HT1080 (cell line): ENCODE results near the gene MMGT1. TPM values are rescaled to one million over a fixed set of nuclear protein-coding genes. Genes with fewer than 3 reads are reported as not detected.
A peak's percentile ranks its signal among the peaks of the same experiment; 100 is the strongest.

Experiments used
- DNase-seq: peaks from one replicate; pipeline ENCODE4 v3.0.0-alpha.2; 2015; ENCODE audit warnings: low read depth
- polyA plus RNA-seq, 2 experiments: library from polyadenylated mRNA; depleted of rRNA; stranded (reverse); fragments of >200 nt; gene quantifications; 2 replicates each; pipeline ENCODE4 v1.2.3, GENCODE V29; 2015
- total RNA-seq: library from RNA; depleted of rRNA; stranded (reverse); fragments of >200 nt; shearing (Covaris generic); gene quantifications from 2 replicates; pipeline ENCODE4 v1.2.3, GENCODE V29; 2014; rRNA removed

The MMGT1 gene
- total RNA-seq, result 11.5 and 16.4 TPM in 2 replicates
- 20.2 and 25.5 TPM in 2 replicates for polyA plus RNA-seq (2015; cell fraction: cytosol; rRNA removed)
- 11.3 and 13.3 TPM in 2 replicates for polyA plus RNA-seq (2015; cell fraction: nucleus; rRNA removed)

DNA sequence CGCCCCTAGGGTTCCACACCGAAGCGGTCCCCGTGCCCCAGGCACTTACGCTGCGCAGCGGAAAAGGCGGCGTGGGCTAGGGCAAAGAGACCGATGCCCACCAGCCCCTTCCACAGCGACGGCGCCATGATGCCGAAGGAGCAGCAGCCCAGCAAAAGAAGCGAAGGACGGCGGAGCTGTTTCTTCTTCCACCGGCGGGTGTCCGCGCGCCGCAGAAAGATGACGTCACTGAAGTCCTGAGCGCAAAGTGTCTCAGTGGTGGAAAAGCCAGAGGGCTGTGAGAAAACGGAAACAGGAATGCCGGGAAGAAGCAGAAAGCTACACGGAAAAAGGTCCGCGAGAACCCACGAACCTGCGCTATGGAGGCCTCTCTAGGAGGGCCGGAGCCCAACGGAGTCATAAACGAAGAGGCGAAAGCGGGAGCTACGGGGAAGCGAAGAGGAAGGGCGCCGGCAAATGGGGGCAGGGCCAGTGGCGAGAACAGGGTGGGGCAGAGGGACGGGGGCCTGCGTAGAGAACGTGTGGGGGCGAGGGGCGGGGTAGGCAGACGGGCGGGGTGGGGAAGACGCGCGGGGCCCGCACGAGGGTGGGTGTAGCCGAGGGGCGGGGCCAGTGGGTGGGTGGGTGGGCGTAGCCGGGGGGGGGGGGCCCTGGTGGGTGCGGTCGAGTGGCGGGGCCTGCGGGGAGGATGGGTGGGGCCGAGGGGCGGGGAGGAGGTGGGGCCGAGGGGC, at the start of gene MMGT1:
Gene MMGT1 (minus strand): TSS at position 441 of the 731 bp plus-strand sequence. CDS start 313 bp downstream, at position 128.
- DNase-seq, result peak; percentile 76

DNA sequence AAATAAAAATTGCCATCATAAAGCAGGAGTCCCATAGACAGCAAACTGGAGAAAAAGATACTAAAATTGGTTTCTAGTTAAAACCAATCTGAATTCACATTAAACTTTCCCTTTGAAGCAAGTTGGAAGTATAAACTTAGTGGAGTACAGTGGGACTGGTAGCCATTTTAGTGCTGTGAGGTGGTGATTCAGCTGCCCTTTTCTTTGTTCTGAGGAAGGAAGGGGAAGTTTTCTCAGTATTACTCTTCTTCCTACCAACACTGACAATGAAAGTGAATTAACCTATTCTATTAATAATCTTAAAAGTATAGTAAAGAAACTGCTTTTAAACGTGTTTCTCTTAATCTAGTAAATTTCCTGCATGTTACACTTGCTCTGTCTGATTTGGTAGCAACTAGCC, 48.1 kb upstream of the MMGT1 start:
- DNase-seq, result peak; percentile 1

DNA sequence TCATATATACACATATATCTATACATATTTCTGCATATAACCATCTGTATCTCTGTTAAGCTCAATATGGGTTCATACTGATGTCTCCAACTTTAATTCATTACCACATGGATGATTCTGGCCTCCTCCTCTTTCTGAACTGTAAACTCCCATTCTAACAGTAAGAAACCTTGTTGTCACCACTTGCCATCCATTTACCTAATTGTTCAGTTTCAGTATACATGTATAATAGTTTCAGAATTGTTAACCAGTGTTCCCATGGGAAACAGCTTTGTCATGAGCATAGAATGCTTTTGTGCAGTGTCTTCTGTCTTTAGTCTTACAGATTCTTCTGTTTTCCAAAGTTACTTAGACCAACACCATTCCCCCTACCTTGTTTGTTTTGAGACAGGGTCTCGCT, 47.4 kb upstream of the MMGT1 start:
- no peak for DNase-seq

DNA sequence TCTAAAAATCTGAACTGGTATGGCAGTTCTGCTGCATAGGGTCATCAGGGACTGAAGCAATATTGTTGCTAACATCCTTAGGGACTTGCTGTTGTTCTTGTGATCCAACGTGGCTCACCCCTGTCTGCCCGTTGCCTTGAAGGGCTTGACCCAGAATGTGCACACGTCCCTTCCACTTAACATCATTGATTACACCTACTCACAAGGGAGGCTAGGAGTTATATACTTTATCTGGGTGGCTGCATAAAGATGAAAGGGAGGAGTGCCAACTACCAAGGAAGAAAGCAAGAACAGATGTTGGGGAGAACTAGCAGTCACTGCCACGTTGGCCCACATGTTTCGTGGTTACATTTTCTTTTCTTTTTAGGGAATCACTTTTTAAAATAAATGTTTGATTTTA, 45.4 kb upstream of the MMGT1 start:
- no peak for DNase-seq

DNA sequence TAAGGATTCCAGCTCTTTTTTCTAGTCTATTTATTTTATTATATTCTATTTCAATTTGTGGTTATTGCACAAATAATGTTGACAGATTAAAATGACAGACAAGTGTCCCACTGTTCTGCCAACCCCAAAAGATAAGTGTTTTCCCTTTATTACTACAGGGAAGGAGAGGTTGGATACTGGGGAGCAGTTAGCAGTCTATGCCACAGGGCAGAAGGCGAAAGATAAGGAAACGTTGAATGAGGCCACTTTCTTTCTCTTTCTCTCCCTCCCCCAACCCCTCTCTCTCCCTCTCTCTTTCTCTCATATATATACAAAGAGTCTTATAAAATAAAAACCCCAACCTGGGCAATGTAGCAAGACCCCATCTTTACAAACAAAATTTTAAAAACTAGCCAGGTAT, 43.1 kb upstream of the MMGT1 start:
- DNase-seq, result no peak

DNA sequence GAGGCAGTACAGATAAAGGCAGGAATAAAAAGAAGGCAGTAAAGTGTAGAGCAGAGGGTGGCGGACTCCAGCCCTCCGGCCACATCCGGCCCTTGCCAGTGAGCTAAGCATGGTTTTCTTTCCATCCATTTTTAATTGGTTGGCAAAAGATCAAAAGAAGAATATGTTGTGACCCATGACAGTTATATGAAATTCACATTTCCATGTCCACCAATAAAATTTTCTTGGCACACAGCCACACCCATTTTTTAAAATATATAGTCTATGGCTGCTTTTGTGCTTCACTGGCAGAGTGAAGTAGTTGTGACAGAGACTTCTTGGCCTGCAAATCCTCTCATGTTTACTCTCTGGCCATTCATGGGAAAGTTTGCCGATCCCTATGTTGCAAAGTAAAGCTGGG, 41.2 kb upstream of the MMGT1 start:
- no peak for DNase-seq

DNA sequence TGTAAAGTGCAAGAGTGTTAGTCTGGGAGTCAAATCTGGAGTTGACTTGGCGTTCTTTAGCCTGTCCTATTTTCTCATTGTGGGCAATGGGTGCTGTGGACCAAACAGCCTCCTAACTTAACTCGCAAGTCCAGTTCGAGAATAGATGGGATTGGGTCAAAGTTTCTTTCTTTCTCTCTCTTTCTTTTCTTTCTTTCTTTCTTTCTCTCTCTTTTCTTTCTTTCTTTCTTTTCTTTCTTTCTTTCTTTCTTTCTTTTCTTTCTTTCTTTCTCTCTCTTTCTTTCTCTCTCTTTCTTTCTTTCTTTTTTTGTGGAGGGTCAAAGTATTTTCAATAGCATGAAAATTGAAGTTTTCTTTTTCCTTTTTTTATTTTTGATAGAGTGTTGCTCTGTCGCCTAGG, 14.5 kb upstream of the MMGT1 start:
- no peak for DNase-seq

DNA sequence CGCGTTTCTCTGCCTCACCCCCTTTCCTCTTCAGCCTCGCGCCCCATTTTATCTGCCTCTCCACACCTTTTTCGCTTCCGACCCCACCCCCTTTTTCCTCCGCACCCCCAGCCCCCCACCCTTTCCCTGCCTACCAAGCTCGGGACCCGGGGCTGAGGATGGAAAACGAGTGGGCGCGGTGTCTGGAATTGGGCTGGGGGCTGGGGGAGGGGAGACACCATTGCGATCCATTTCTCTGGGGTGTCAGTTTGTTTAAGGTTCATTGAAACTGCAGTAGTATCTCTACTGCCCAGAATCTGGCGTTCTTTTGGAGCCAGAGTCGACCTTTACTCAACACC, 12.2 kb upstream of the MMGT1 start:
- no peak for DNase-seq

DNA sequence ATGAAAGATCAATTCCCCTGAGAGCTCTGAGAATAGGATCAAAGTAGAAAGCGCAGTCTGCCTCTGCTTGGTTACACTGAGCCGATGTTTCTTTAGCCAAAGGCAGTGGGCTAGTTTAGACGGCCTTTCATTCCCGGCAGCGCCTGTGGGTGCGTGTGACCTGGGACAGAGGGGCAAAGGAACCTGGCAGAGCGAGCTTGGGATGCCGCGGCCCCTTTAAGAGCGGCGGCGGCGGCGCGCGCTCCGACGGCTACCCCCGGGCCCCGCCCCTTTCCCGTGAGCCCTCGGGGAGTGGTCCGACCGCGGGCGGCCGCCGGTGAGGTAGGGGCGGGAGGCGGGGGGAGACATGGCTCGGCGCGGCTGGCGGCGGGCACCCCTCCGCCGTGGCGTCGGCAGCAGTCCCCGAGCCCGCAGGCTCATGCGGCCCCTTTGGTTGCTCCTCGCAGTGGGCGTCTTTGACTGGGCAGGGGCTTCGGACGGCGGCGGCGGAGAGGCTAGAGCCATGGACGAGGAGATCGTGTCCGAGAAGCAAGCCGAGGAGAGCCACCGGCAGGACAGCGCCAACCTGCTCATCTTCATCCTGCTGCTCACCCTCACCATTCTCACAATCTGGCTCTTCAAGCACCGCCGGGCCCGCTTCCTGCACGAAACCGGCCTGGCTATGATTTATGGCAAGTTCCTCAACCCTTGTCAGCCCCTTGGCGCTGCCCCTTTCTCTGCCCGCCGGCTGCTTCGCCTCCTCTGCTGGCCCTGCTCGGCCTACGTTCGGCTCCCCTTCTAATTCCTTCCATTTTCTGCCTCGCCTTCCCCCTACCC, 11.6 kb upstream of the MMGT1 start, which contains the start of gene SLC9A6:
Gene SLC9A6 (plus strand): TSS at position 279 of the 816 bp plus-strand sequence. CDS start 224 bp downstream, at position 503.
- peak; percentile 64 for DNase-seq

DNA sequence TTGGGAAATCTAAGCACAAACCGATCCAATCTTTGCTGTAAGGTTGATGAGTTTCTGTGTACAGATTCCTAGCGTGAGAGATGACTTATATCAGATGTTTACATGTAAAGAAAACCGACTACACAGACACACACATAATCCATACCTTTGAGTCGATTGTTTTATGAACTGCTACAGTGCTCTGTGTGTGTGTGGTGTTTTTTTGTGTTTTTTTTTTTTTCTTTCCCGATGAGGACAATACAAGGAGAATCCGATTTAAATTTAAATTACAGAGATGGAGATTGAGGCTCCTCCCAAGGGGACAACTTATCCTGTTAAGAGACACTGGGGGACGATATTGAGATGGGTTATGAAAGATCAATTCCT, 11.0 kb upstream of the MMGT1 start:
- DNase-seq, result no peak

DNA sequence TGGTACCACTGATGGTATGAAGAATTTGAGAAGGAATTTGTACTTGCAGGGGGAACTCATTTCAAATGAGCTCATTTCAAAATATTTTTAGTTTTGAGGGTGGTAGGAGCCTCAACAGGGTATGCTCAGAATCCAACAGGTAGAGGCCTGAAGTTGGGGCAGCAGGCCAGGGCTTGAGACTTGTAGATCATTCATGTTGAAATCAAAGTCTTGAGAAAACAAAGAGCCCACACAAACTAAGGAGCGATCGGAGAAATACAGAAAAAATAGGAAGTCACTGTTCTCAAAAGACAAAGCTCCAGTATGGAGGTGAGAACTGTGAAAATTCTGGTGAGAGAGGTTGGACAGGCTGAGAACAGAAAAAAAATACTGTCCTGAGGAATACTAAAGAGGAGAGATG, 10.5 kb upstream of the MMGT1 start:
- no peak for DNase-seq

DNA sequence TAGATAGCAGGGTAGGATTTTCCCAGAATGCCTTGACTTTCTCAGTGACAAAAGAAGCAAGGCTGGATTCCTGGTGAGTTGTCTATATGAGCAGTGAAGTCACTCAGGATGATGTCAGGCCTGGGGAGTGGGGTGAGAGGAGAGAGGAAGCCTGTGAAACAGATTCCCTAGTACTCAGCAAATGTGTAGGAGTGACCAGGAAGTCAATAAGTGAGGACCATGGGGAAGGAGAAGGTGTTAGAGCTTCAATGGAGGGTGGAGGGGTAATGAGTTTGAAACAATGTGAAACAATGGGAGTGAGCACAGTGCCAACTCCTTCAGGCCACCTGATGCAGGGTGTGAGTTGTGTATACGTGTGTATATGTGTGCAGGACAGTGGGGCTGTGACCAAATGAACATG, 9.1 kb upstream of the MMGT1 start:
- peak; percentile 2 for DNase-seq

DNA sequence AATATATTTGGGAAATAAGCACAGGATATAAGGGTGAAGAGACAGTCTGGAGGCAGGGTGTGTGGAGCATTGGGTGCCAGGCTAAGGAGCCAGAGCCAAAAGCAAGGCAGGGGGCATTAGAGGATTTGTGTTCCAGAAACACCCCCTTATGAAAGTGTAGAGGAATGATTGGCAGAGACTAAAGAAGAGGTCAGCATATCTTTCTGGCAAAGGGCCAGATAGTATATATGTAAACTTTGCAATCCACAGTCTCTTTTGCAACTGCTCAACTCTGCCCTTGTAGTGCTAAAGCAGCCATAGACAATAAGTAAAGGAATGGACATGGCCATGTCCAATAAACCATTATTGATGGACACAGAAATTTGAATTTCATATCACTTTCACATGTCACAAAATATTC, 7.9 kb upstream of the MMGT1 start:
- no peak for DNase-seq

DNA sequence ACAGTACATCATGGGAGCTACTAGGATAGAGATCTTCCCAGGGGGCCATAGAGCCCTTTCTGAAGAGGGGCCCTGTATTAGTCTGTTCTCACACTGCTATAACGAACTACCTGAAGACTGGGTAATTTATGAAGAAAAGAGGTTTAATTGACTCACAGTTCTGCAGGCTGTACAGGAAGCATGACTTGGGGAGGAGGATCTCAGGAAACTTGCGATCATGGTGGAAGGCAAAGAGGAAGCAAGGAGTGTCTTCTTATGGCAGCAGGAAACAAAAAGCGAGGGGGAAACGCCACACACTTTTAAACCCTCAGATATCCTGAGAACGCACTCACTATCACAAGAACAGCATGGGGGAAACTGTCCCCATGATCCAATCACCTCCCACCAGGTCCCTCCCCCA, 7.2 kb upstream of the MMGT1 start:
- no peak for DNase-seq

DNA sequence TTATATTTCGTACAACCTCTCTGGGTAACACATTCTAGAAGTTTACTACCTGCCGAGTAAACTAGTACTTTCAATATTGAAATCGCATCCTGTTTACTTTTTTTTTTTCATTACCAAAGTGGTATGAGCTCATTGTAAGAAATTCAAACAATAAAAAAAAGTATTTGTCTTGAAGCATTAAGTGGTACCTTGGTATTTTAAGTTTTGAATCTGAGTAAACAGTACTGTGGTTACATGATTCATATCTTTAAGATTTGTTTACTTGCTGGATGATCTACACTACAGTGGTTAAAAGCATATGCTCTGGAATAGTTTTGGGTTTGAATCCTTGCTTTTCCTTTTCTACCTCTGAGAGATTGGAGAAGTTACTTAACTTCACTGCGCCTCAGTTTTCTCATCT, 3.8 kb upstream of the MMGT1 start:
- DNase-seq, result peak; percentile 18

DNA sequence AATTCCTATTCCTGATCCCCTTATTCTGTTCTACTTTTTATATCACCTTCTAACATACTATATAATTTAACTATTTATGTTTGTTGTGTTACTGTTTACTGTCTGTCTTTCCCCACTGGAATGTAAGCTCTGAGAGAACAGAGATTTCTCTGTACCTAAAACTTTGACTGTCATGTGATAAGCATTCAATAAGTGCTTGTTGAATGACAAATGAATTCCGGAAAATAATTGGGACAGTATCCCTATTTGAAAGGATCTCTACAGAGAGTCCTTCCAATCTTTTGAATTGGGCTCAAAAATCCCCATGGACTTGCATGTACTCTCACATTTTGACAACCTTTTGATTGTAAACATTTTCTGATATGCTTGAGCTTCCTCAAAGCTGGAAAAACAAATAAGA, 1.6 kb upstream of the MMGT1 start:
- no peak for DNase-seq

DNA sequence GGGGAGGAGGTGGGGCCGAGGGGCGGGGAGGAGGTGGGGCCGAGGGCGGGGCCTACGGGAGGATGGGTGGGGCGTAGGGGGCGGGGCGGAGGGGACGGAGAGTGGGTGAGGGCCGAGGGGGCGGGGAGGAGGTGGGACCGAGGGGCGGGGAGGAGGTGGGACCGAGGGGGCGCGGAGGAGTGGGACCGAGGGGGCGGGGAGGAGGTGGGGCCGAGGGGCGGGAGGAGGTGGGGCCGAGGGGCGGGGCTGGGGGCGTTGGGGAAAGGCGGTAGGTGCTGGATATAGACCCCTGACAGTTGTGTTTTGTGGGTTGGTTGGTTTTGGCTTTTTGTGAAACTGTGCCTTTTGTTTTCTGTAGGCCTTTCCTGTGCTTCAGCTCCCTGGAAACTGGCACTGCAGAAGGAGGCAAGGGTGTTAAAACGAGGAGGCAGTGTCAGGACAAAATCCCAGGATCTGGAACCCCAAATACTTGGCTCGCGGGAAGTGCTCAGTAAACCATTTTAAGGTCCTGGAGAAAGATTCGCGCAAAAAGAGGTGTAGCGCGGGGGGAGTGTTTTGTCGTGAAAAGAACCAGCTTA, 580 bp upstream of the MMGT1 start:
- no peak for DNase-seq

DNA sequence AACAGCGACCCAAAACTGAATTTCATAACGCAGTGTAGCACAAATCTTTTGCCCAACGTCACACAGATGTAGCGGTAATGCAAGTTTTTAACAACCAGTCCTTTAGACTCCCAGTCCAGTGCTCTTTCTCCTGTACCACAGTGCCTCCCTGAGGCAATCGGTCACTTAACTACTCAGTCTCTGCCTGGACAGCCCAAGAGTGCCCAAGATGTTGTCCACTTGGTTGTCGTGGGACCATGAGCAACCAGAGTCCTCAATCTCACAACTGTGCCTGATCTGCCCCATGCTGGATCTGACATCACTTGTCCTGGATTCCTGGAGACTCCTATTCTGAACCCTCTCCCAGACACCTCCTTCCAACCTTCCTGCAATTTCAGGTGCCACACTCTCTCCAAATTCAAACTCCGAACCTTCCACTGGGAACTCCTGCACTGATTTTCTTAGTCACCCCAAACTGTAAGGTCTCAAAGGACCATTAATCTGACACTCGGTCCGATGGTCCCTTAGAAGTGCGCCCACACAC, 702 bp downstream of the MMGT1 start:
- DNase-seq, result peak; percentile 16

DNA sequence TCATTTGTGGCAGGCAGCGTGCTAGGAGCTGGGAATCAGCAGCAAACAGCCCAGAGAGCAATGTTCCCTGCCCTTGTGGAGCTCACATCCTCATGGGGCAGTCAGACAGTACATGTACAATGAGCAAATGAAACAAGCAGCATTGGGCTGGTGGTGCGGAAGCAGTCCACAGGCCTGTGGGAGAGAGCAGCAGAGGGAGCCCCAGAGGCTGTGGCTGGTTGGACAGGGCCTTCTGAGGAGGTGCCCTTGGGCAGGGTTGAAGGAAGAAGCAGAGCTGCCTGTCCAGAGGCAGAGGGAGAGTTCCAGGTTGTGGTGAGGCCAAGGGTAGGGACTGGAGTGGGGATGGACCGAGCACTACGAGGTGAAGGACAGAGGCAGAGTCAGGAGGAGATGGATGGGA, 22.5 kb downstream of the MMGT1 start:
- DNase-seq, result no peak

DNA sequence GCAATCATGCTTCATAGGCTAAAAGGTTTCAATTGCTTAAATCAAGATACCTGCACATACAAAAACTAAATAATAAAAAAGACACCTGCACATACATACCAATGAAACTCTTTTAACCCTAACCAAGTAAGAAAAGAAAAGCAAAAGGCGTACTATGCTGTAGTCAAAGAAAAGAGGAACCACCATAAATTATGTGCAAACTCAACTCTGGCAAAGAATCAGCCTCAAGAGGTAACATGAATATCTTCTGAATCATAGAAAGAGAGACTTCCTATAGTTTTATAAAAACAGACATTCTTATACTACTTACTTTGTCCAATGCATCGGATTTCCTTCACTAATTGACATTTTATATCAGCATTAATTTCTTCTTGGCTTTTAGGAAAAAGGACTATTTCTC, 29.3 kb downstream of the MMGT1 start:
- DNase-seq, result no peak

DNA sequence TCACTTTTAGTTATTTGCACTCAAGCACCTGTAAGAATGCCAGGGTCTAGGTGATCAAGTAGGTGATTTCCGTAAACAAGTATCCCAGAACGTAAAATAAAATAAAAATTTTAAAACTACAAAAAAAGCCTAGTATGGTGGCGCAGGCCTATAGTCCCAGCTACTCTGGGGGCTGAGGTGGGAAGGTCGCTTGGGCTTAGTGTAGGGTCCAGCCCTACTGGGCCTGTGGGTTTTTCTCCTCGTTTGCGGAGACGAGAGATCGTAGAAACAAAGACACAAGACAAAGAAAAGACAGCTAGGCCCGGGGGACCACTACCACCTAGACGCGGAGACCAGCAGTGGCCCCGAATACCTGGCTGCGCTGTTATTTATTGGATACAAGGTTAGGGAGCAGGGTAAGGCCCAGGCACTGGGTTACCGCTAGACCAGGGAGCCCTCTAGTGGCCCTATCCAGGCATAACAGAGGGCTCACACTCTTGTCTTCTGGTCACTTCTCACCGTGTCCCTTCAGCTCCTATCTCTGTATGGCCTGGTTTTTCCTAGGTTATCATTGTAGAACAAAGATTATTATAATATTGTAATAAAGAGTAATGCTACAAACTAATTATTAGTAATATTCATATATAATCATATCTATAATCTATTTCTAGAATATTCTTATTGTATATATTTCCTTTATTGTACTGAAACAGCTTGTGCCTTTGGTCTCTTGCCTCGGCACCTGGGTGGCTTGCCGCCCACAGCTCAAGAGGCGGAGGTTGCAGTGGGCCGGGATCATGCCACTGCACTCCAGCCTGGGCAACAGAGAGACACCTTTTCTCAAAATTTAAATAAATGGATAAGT, 41.9 kb downstream of the MMGT1 start:
- peak; percentile 34 for DNase-seq
